ENCODE results near the gene TBXAS1.

The TBXAS1 gene

GRCh38 chr7:140008755-140009610, 179.9 kb downstream of the TBXAS1 start:
- FAIRE-seq, result no peak

DNA sequence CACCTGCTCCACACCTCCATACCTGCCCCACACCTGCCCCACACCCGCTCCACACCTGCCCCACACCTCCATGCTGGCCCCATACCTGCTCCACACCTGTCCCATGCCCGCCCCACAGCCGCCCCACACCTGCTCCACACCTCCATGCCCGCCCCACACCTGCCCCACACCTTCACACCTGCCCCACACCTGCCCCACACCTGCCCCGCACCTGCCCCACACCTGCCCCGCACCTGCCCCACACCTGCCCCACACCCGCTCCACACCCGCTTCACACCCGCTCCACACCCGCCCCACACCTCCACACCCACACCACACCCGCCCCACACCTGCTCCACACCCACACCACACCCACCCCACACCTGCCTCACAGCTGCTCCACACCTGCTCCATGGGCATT, 180.7 kb downstream of the TBXAS1 start:
- no peak for FAIRE-seq

DNA sequence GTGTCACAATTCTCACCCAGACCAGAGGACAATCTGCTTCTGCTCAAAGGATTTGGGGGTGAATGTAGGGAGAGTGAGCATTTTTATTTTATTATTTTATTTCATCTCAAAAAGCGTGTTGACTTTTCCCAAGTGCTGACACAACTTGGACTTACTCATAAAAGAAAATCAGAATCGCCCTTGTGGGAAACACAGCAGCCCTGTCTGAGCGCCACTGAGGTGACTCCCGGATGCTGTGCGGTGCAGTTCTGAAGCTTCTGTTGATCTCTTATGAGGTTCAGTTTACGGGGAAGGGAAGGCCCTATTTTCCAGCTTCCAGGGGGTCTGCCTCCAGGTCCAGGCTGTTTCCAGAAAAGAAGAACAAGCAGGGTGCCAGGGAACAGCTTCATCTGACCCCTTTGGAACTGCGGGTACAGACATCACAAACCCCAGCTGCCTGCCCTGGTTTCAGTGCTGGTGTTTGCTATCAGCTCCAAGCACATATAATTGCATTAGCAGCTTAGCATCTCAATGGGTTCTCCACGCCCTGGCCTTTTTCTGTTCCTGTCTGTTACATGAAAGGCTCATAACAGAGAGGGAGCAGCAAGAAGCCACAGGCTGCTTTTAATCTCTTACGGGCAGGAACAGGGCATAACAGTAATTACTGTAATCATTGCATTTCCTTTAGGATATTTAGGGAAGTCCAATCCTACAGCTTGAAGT, 181.3 kb downstream of the TBXAS1 start:
- no peak for FAIRE-seq

DNA sequence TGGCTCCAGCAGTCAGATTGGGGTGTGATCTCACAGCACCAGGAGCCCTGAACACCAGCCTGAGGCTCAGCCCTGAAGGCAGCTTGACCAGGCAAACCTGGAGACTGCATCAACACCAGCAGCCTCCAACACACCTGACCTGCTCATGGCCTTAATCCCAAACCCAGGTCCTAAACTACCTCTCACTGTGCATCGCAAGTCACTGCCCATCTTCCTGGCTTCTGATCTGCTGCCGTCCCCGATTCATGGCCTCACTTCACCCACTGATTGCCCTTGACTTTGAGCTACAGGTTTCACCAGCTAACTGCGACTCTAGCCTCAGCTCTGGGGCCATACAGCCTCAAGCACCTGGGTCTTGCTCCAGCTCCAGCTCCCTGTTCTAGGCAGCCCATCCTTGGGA, 184.6 kb downstream of the TBXAS1 start:
- no peak for FAIRE-seq

- no peak for FAIRE-seq
Observed at GRCh38 chr7:140014123-140014522, 185.1 kb downstream of the TBXAS1 start.

DNA sequence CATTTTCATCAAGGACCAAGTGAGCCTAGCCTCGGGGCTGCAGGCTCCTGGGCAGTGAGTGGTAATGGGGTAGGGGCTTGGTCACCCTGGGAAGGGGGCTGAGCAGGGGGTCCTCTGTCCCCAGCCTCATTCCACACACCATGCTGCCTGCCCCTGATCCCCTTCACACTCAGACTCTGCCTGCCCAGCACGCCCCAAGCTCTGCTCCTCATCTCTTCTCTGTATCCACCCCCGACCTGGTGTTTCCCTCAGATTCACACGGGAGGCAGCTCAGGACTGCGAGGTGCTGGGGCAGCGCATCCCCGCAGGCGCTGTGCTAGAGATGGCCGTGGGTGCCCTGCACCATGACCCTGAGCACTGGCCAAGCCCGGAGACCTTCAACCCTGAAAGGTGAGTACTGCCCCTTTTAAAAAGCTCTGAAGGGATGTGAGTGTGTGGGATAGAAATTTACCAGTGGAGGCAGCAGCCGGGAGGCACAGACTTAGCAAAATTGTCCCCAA, 186.5 kb downstream of the TBXAS1 start:
- no peak for FAIRE-seq

- FAIRE-seq, result no peak
Observed at GRCh38 chr7:140016540-140016939, 187.5 kb downstream of the TBXAS1 start.

- FAIRE-seq, result no peak
Observed at GRCh38 chr7:140017034-140017433, 188.0 kb downstream of the TBXAS1 start.

GRCh38 chr7:140017543-140017942, 188.5 kb downstream of the TBXAS1 start:
- FAIRE-seq, result no peak

GRCh38 chr7:140018125-140019043, 189.3 kb downstream of the TBXAS1 start:
- no peak for FAIRE-seq

DNA sequence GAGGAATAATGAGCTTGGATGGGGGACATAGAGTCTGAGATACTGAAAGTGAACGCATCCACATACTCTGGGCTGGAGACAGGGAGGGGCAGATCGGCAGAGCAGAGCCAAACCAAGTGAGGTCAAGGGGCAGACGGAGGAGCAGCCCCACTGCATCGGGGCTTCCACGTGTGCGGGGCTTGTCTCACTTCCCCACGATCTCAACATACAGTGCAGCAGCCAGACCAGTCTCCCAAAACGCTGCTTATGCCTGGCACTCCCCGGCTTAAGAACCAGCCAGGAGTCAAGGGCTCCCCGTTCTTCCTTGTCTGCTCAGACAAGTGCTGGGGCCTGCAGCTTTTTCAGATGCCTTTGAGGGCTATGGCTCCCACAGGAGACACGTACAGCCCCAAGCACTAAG, 190.1 kb downstream of the TBXAS1 start:
- no peak for FAIRE-seq

GRCh38 chr7:140019606-140020005, 190.5 kb downstream of the TBXAS1 start:
- FAIRE-seq, result no peak

DNA sequence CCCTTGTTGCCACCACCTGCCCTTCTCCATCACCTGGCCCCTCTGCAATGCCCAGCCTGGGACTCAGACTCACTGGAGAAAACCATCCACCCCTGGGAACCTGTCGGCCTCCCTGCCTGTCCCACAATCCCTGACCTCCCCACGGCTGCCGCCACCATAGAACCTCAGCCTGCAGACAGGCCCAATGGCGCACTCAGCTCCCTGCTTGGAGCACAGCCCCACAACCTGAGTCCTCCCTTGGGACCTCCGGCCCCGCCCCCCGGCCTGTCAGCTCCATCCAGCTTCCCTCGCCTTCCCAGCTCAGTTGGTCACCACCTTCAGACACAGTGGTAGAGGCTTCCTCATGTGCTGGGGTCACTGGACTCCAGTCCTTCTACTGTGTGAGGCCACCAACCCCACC, 192.5 kb downstream of the TBXAS1 start:
- no peak for FAIRE-seq

DNA sequence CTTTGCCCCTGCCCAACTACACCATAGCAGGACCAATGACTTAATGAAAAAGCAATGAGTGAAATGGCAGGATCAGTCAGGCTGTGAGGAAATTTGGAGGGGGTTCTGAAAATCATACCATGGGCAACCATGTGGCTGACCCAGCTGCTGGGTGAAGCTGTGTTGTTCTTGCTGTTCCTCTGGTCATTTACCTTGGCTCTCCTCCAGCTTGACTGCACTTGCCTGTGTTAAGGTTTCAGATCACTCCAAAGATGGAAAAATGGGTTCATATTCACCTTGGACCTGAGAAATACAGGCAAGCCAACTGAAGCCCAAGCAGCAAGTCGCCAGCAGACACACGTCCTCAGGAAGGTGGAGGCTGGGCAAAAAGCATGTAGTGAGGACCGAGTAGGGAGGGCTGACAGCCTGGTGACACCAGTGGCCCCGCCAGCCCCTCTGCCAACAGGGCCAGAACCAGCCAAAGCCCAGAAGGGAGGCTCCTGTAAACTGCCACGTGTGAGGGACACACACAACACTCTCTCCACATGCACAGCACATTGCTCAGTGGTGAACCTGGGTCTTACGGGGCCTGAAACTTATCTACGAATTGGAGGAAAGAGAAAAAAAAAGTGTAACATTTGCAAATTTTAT, 193.6 kb downstream of the TBXAS1 start:
- no peak for FAIRE-seq

DNA sequence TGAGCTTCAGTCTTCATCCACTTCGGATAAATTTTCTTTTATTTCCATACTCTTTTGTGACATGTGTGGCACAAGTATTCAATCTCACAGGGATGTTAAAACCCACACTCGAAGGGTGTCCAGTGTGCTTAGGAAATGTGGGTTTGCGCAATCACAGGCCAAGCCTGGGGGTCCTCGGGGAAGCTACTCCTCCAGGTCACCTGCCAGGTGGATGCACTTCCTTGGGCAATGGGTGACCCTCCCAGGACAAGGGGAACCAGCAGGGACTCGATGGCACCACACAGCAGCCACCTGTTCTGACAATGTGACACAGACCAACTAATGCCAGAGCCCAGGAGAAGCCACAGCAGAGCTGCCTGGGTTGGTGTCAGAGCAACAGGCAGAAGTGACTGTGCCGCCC, 194.7 kb downstream of the TBXAS1 start:
- FAIRE-seq, result no peak

- no peak for FAIRE-seq
Observed at GRCh38 chr7:140024585-140024984, 195.5 kb downstream of the TBXAS1 start.

DNA sequence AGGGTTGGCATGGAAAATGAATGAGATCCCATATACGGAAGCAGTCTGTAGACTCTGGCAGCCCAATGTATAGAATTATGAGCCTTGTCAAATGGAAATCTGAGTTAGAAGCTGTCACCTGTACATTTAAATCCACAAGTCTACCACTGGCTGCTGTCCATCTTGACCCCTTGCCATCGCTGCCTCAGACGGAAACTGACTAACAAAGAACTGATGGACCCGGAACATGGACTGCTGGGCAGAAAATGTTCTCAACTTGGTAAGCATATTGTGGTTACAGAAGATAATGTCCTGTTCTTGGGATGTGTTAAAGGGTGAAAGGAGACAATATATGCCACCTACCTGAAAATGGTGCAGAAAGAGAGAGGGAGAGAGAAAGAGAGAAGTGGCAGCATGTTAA, 196.2 kb downstream of the TBXAS1 start:
- no peak for FAIRE-seq

- no peak for FAIRE-seq
Observed at GRCh38 chr7:140025814-140026433, 196.9 kb downstream of the TBXAS1 start.

GRCh38 chr7:140026935-140027334, 197.9 kb downstream of the TBXAS1 start:
- FAIRE-seq, result no peak

- FAIRE-seq, result no peak
Observed at GRCh38 chr7:140027858-140028257, 198.8 kb downstream of the TBXAS1 start.

DNA sequence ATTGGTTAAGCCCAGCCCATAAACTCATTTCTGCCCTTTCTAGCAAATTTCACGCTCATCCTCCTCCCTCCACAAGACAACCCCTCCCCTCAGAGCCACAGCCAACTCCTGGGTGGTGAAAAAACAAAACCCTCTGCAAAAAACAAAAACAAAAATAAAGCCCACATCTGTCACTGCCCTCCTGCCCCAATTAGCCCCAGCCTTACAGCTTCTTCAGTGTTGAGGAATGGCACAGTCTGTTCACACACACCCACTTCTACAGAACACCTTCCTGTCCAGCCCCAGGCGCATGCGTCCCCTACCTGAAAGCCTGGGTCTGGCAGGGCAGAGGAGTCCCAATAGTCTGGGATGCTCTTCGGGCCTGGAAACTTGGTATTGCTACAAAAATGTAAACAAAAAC, 199.2 kb downstream of the TBXAS1 start:
- FAIRE-seq, result no peak

GRCh38 chr7:140029072-140029471, 200.0 kb downstream of the TBXAS1 start:
- FAIRE-seq, result no peak

Measured in A204.1 (cell line).